Activated CD8-positive, alpha-beta memory T cell treated with anti-CD3 and anti-CD28 coated beads, Interleukin-2, amount 10 ng/mL, durations not matched to agents 7 days and 5 days (primary cell): ENCODE results near the gene MEI1. TPM values are rescaled to one million over a fixed set of nuclear protein-coding genes. Genes with fewer than 3 reads are reported as not detected.
"Not testable (repeated sequence)": the region's sequence is repeated elsewhere in the genome, so short reads cannot be mapped to it uniquely, and the experiment has no call there.

Experiments used
- ATAC-seq: fragments of 150-1000 bp; cut with Tn5 transposase; one replicate; pipeline ENCODE4 v1.10.0; 2021; ENCODE audit warnings: moderate library complexity
- CTCF ChIA-PET: fragments of 350-600 bp; sonication (Branson Sonifier 250); formaldehyde crosslinking; loops from one replicate; lab custom pipeline; 2021; ENCODE audit warnings: antibody characterized with exemption; lab: Charles Lee
- DNase-seq: peaks from one replicate; pipeline ENCODE4 v3.0.0-alpha.2; 2020
- H3K27ac Mint-ChIP-seq: one replicate; pipeline ENCODE4 v1.8.0; 2021; ENCODE audit warnings: mild to moderate bottlenecking, mixed read lengths
- H3K27me3 Mint-ChIP-seq: one replicate; pipeline ENCODE4 v1.8.0; 2021; ENCODE audit warnings: mixed read lengths
- H3K36me3 Mint-ChIP-seq: one replicate; pipeline ENCODE4 v1.8.0; 2021; ENCODE audit warnings: mild to moderate bottlenecking, mixed read lengths
- H3K4me1 Mint-ChIP-seq: one replicate; pipeline ENCODE4 v1.8.0; 2021; ENCODE audit warnings: mixed read lengths
- H3K4me3 Mint-ChIP-seq: one replicate; pipeline ENCODE4 v1.8.0; 2021; ENCODE audit warnings: mild to moderate bottlenecking, moderate library complexity, mixed read lengths
- H3K9me3 Mint-ChIP-seq: one replicate; pipeline ENCODE4 v1.8.0; 2022; ENCODE audit warnings: low read depth, mixed read lengths
- total RNA-seq, 2 experiments: library from RNA; stranded (reverse); gene quantifications; one replicate each; pipeline ENCODE4 v1.2.3, GENCODE V29; 2021

Gene MEI1
- total RNA-seq, 2 experiments from 2014 or later: 37.3 to 45.9 TPM

DNA sequence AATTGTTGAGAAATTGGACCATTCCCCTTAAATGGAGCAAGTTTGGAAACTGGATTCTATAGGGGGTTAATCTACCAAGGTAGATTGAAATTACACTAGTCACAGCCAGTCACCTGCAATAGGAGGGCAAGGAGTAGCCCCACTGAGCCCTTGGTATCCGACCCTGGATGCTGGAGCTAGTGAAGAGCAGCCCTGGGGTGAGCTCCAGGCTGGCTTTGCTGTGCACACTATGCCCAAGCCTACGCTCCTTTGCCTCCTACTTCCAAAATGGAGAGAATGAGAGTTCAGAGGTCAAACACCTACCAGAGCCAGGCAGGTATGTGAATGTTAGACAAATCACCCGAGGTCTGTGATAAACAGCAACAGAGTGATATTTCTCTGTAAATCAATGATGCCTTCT, 34.4 kb upstream of the MEI1 start:
- ATAC-seq (no peak), DNase-seq (no peak)
- CTCF ChIA-PET: interaction anchor here (0.7 to 3.3 kb wide), 5 partner anchors 9 to 45 kb away, joined by 4 to 57 read pairs (median 24); partner anchors contain the start of genes DESI1, SNU13 and XRCC6
- no peaks in the 10 kb centered on the region for H3K27me3 Mint-ChIP-seq
- H3K9me3 Mint-ChIP-seq: no peaks in the 10 kb centered on the region
- peak overlapping the region; percentile 47 for H3K27ac Mint-ChIP-seq
- H3K4me1 Mint-ChIP-seq: peaks cover 10% of the 10 kb centered on the region
- no peak overlapping the region for H3K4me3 Mint-ChIP-seq
- H3K36me3 Mint-ChIP-seq: peaks cover 36% of the 10 kb centered on the region

DNA sequence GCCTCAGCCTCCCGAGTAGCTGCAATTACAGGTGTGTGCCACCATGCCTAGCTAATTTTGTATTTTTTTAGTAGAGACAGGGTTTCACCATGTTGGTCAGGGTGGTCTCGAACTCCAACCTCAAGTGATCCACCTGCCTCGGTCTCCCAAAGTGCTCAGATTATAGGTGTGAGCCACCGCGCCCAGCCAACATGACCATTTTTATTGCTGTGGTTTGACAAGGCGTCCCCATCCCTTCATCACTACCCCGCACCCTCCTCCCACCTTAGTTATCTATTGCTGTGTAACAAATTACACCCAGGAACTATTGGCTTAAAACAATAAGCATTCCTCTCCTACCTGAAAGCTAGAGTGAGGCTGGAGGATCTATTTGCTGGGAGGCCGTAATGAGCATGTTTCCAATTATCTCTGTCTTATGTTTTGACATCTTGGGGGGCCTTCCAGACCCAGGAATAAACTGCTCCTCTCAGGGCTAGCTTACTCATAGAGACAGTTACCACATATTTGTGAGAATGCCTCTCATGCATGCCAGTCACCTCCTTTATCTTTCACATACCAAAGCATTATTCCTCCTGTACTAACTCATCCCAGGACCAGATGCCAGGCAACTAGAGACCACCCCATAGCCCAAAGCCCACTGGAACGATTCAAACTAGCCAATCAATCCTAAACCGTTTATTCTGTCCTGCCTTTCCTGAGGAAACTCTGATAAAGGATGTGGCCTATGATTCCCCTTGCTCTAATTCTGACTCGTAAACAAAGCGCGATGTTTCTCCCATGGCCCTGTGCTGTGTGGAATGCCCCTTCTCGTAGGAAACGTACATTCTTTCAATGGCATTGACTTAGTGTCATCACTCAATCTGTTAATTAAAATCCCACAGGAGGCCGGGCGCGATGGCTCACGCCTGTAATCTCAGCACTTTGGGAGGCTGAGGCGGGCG, 30.1 kb upstream of the MEI1 start:
- Mint-ChIP-seq H3K27ac (peak overlapping the region; percentile 15), H3K36me3 (peaks cover 18% of the 10 kb centered on the region), H3K4me3 (no peak overlapping the region), H3K4me1 (peaks cover 10% of the 10 kb centered on the region), H3K9me3 (no peaks in the 10 kb centered on the region), H3K27me3 (no peaks in the 10 kb centered on the region)
- DNase-seq (no peak), ATAC-seq (no peak)
- CTCF ChIA-PET: interaction anchor here (0.7 to 3.1 kb wide), 2 partner anchors 29 to 271 kb away, joined by 4 to 36 read pairs; partner anchors contain the start of gene MEI1

DNA sequence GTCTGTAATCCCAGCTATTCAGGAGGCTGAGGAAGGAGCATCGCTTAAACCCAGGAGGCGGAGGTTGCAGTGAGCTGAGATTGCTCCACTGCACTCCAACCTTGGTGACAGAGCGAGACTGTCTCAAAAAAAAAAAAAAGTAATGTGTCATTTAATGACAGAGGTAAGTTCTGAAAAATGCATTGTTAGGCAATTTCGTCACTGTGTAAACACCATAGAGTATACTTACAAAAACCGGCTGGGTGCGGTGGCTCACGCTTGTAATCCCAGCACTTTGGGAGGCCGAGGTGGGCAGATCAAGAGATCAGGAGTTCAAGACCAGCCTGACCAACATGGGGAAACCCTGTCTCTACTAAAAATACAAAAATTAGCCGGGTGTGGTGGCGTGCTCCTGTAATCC, 27.2 kb upstream of the MEI1 start:
- CTCF ChIA-PET: interaction anchor here (2.0 kb wide), 1 partner anchor 25 kb away, joined by 5 read pairs; no protein-coding TSS in a partner anchor
- not testable (repeated sequence) for H3K27ac Mint-ChIP-seq, ATAC-seq, DNase-seq, H3K27me3 Mint-ChIP-seq, H3K4me3 Mint-ChIP-seq, H3K9me3 Mint-ChIP-seq
- peaks cover 28% of the 10 kb centered on the region for H3K36me3 Mint-ChIP-seq
- peaks cover 11% of the 10 kb centered on the region for H3K4me1 Mint-ChIP-seq

DNA sequence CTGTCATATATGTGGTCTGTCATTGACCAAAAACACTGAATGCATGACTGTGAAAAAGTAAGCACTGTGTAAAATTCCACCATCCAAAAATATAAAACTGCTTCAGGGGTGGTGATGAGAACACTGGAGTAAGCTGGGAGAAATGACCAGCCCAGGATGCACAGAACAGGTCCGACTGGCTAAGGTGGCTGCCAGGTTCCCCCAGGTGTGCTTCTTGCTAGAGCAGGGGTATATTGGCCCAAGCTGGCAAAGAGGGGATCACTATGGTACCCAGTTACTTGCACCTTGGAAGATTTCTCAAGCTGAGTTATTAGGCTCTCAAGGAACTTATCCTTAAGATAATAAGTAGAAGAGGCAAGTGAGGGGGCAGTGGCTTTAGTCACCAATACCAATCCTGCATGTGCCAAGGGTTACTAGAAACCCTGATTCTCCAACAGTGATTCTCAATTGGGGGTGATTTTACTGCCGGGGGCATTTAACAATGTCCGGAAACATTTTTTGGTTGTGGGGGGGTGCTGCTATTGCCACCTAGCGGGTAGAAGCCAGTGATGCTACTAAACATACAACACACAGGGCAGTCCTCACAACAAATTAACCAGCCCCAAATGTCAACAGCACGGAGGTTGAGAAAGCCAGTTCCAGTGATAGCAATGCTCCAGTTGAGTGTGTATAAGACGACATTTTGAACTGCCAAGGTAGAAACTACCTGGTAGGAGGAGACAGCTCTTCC, 26.4 kb upstream of the MEI1 start:
- CTCF ChIA-PET: interaction anchor here (1.3 to 2.0 kb wide), 3 partner anchors 11 to 24 kb away, joined by 3 to 5 read pairs (median 3); no protein-coding TSS in a partner anchor
- no peak overlapping the region for H3K27ac Mint-ChIP-seq
- peaks cover 32% of the 10 kb centered on the region for H3K36me3 Mint-ChIP-seq
- H3K27me3 Mint-ChIP-seq: no peaks in the 10 kb centered on the region
- DNase-seq (no peak), ATAC-seq (no peak)
- no peak overlapping the region for H3K4me3 Mint-ChIP-seq
- H3K4me1 Mint-ChIP-seq: peaks cover 10% of the 10 kb centered on the region
- no peaks in the 10 kb centered on the region for H3K9me3 Mint-ChIP-seq

DNA sequence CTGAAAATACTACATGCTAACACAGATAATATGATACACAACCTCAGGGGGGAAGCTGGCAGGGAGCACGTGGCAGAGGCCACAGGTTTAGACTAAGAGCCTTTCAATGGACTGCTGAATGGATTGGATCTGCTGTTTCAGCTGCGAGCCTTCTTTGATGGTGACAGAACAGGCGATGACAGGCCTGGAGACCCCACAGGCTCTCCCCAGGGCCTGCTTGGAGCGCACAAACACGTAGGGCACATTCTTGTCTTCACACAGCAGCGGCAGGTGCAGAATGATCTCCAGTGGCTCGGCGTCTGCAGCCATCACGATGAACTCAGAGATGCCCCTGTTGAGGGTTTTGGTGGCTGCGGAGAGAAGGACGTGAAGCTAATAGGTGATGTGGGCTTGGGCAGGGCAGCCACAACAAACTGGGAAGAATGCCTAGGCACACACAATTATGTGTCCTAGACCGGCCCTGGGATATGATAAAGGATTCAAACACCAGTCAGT, 24.4 kb upstream of the MEI1 start:
- Mint-ChIP-seq H3K27me3 (no peaks in the 10 kb centered on the region), H3K27ac (no peak overlapping the region), H3K4me1 (peaks cover 15% of the 10 kb centered on the region), H3K4me3 (no peak overlapping the region), H3K36me3 (peaks cover 39% of the 10 kb centered on the region), H3K9me3 (no peaks in the 10 kb centered on the region)
- CTCF ChIA-PET: interaction anchor here (2.9 kb wide), 1 partner anchor 8 kb away, joined by 13 read pairs; no protein-coding TSS in a partner anchor
- DNase-seq: no peak
- no peak for ATAC-seq

DNA sequence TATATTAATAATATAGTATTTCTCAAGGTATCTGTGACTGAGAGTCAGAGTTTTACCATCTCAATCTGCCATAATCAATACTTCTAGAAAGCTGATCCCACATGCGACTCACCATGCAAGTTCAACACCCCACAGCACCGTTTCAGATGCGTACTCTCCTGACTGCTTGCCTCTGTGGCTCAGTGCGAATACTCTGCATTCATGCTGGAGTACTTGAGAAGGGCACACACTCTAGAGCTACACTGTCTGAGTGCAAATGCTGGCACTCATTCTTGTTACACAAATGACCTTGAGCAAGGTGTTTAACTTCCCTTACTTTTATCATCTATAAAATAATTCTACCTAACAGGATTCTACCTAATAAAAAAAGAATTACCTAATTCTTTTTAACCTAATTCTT, 23.2 kb upstream of the MEI1 start:
- peaks cover 40% of the 10 kb centered on the region for H3K36me3 Mint-ChIP-seq
- H3K4me3 Mint-ChIP-seq: no peak overlapping the region
- no peaks in the 10 kb centered on the region for H3K27me3 Mint-ChIP-seq
- no peaks in the 10 kb centered on the region for H3K9me3 Mint-ChIP-seq
- ATAC-seq (no peak), DNase-seq (no peak)
- peak overlapping the region; percentile 63 for H3K27ac Mint-ChIP-seq
- peaks cover 23% of the 10 kb centered on the region for H3K4me1 Mint-ChIP-seq
- CTCF ChIA-PET: interaction anchor here (2.3 to 2.9 kb wide), 2 partner anchors 9 to 21 kb away, joined by 6 to 13 read pairs; no protein-coding TSS in a partner anchor

DNA sequence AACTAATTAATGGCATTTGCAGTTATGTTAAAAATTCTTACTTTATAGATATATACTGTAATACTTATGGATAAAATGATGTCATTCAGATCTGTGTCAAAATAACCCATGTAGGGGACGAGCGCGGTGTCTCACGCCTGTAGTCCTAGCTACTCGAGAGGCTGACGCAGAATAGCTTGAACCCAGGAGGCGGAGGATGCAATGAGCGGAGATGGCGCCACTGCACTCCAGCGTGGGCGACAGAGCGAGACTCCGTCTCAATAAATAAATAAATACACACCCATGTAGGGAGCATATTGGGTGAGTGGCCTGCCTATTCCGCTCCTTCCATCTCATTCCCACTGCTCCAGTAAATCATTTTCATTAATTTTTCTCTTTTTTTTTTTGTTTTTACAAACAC, 17.7 kb upstream of the MEI1 start:
- DNase-seq: no peak
- Mint-ChIP-seq H3K36me3 (peaks cover 32% of the 10 kb centered on the region), H3K27ac (peak overlapping the region; percentile 46), H3K9me3 (no peaks in the 10 kb centered on the region), H3K27me3 (no peaks in the 10 kb centered on the region), H3K4me3 (peak overlapping the region; percentile 100), H3K4me1 (peaks cover 27% of the 10 kb centered on the region)
- no peak for ATAC-seq
- CTCF ChIA-PET: interaction anchor here (1.2 to 6.4 kb wide), 2 partner anchors 15 to 259 kb away, joined by 4 to 45 read pairs; no protein-coding TSS in a partner anchor

DNA sequence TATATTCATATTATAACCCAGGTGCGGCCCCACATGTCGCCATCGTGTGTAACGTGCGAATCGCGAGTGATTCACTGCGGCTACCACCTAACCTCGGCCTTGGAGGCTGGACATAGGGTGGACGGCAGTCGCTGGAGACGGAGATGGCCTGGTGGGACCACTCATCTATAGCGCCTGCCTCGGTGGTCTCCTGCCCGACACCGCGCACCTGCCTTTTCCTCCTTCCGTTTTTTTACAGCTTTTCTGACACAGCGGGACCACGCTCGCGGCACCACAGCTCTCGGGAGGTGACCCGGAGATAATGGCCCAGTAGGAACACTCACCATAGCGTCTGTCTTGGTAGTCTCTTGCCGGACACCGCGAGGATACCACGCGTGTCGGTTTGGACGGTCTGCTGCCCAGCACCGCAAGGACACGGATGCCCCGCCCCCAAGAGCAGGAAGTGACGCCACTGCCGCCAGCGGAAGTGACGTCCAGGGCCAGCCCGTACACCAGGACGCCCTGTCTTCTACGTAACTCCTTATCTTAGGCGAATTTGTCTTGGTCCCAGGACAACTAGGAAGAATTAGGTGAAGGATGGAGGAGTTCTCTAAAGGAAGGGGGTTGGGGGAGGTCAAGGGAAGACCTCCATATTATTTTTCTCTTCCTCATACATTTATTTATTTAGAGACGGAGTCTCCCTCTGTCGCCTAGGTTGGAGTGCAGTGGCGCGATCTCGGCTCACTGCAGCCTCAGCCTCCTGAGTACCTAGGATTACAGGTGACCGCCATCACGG, 17.1 kb upstream of the MEI1 start:
- DNase-seq (peak; percentile 91), ATAC-seq (peak; percentile 91)
- H3K36me3 Mint-ChIP-seq: peaks cover 29% of the 10 kb centered on the region
- H3K9me3 Mint-ChIP-seq: no peaks in the 10 kb centered on the region
- CTCF ChIA-PET: interaction anchor here (1.2 to 6.4 kb wide), 2 partner anchors 15 to 259 kb away, joined by 4 to 45 read pairs; no protein-coding TSS in a partner anchor
- H3K27ac Mint-ChIP-seq: peak overlapping the region; percentile 97
- peaks cover 28% of the 10 kb centered on the region for H3K4me1 Mint-ChIP-seq
- H3K4me3 Mint-ChIP-seq: peak overlapping the region; percentile 100
- no peaks in the 10 kb centered on the region for H3K27me3 Mint-ChIP-seq

DNA sequence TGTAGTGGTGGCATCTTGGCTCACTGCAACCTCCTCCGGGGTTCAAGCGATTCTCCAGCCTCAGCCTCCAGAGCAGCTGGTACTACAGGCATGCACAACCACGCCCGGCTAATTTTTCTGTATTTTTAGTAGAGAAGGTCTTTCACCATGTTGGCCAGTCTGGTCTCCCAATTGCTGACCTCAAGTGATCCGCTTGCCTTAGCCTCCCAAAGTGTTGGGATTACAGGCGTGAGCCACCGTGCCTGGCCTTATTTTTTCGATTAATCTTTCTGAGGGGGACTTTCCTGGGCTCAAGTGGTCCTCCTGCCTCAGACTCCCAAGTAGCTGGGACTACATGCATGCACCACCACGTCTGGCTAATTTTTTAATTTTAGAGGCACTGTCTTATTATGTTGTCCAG, 16.3 kb upstream of the MEI1 start:
- ATAC-seq: no peak
- Mint-ChIP-seq H3K4me1 (peaks cover 34% of the 10 kb centered on the region), H3K36me3 (peaks cover 28% of the 10 kb centered on the region), H3K27me3 (no peaks in the 10 kb centered on the region), H3K4me3 (peak overlapping the region; percentile 100), H3K27ac (peak overlapping the region; percentile 97), H3K9me3 (no peaks in the 10 kb centered on the region)
- CTCF ChIA-PET: interaction anchor here (6.4 kb wide), 1 partner anchor 16 kb away, joined by 45 read pairs; no protein-coding TSS in a partner anchor
- no peak for DNase-seq

DNA sequence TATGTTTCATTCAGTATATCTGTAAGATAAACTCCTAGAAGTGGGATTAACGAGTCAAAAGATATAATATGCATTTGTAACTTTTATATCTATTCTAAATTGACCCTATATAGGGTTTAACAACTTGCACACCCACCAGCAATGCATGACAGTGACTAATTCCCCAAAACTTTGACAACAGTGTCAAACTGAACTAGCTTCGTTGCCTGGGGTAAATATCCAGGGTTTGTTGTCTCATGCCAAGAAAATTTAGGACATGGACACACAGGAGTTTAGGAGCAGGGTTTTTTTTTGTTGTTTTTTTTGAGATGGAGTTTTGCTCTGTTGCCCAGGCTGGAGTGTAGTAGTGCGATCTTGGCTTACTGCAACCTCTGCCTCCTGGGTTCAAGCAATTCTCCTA, 15.7 kb upstream of the MEI1 start:
- peaks cover 23% of the 10 kb centered on the region for H3K36me3 Mint-ChIP-seq
- CTCF ChIA-PET: interaction anchor here (0.8 to 6.4 kb wide), 2 partner anchors 15 to 17 kb away, joined by 3 to 45 read pairs; no protein-coding TSS in a partner anchor
- H3K9me3 Mint-ChIP-seq: no peaks in the 10 kb centered on the region
- no peak overlapping the region for H3K4me3 Mint-ChIP-seq
- DNase-seq: no peak
- H3K27ac Mint-ChIP-seq: no peak overlapping the region
- no peaks in the 10 kb centered on the region for H3K27me3 Mint-ChIP-seq
- ATAC-seq: no peak
- peaks cover 32% of the 10 kb centered on the region for H3K4me1 Mint-ChIP-seq

DNA sequence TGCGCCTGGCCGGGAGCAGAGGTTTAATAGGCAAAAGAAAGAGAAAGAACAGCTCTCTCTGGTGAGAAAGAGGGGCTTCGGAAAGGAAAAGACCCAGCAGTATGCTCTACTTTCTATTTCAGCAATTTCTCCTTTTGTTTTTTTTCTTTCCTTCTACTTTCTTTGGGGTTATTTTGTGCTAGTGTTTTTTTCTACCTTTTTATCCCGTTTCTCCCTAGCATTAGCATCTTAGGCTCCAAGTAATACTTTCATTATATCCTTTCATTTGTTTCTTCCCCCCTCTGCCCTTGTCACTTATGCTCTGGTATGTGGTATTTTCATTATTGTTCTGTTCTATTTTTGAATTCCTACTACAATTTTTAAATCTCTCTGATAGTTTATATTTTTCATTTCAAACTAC, 15.1 kb upstream of the MEI1 start:
- H3K4me3 Mint-ChIP-seq: no peak overlapping the region
- CTCF ChIA-PET: interaction anchor here (0.8 to 6.4 kb wide), 5 partner anchors 13 to 257 kb away, joined by 3 to 57 read pairs (median 6); no protein-coding TSS in a partner anchor
- ATAC-seq: no peak
- H3K36me3 Mint-ChIP-seq: peaks cover 24% of the 10 kb centered on the region
- no peak for DNase-seq
- peak overlapping the region; percentile 26 for H3K27ac Mint-ChIP-seq
- H3K4me1 Mint-ChIP-seq: peaks cover 34% of the 10 kb centered on the region
- no peaks in the 10 kb centered on the region for H3K9me3 Mint-ChIP-seq
- no peaks in the 10 kb centered on the region for H3K27me3 Mint-ChIP-seq

DNA sequence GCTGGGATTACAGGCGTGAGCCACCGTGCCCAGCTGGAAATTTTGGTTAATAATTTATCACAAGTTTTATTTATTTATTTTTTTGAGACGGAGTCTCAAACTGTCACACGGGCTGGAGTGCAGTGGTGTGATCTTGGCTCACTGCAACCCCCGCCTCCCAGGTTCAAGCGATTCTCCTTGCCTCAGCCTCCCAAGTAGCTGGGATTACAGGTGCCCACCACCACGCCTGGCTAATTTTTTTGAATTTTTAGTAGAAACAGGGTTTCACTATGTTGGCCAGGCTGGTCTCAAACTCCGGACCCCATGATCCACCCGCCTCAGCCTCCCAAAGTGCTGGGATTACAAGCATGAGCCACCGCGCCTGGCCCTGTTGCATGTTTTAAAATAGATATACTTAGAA, 12.4 kb upstream of the MEI1 start:
- CTCF ChIA-PET: interaction anchor here (1.6 to 5.7 kb wide), 4 partner anchors 11 to 254 kb away, joined by 3 to 57 read pairs (median 32); partner anchors contain the start of gene MEI1
- not testable (repeated sequence) for H3K9me3 Mint-ChIP-seq
- peak overlapping the region; percentile 98 for H3K27ac Mint-ChIP-seq

More for the DNA sequence above, 12.4 kb upstream of the MEI1 start:
- Mint-ChIP-seq H3K36me3 (peaks cover 16% of the 10 kb centered on the region), H3K4me1 (peaks cover 36% of the 10 kb centered on the region), H3K4me3 (peak overlapping the region; percentile 96)
- DNase-seq, H3K27me3 Mint-ChIP-seq, ATAC-seq: not testable (repeated sequence)
